Kidney (tissue), 14 donors: Measurements from ENCODE around the gene PRKCZ. TPM values are rescaled to one million over a fixed set of nuclear protein-coding genes. Genes with fewer than 3 reads are reported as not detected.
"Not testable (repeated sequence)": the region's sequence is repeated elsewhere in the genome, so short reads cannot be mapped to it uniquely, and the experiment has no call there.

Source experiments
- DNase-seq, 5 donors: peaks; one replicate each; pipeline ENCODE4 v3.0.0-alpha.2; 2013 to 2020
- FAIRE-seq: peaks from 2 replicates; lab custom pipeline; 2012; peaks lifted over from hg19 to GRCh38; lab: Jason Lieb, UNC
- H3K27ac ChIP-seq, 2 donors: one replicate each; pipeline ENCODE4 v1.7.0; 2013; ENCODE audit warnings: low read depth in 2 of 2, low read length in 2 of 2, inconsistent platforms in 1 of 2
- H3K27me3 ChIP-seq: one replicate; pipeline ENCODE4 v1.7.1; 2013; ENCODE audit warnings: low read length, inconsistent platforms; ENCODE audit not compliant: control insufficient read depth, insufficient read depth
- H3K36me3 ChIP-seq, 3 donors: one replicate each; pipeline versions ENCODE4 v1.7.0 to v1.7.1; 2013; ENCODE audit warnings: low read length in 3 of 3, control low read depth in 1 of 3, inconsistent platforms in 1 of 3; ENCODE audit not compliant: insufficient read depth in 3 of 3, control insufficient read depth in 2 of 3
- H3K4me1 ChIP-seq, 3 donors: one replicate each; pipeline versions ENCODE4 v1.7.0 to v1.7.1; 2013; ENCODE audit warnings: low read length in 3 of 3, inconsistent platforms in 1 of 3, low read depth in 1 of 3; ENCODE audit not compliant: control insufficient read depth in 2 of 3, insufficient read depth in 2 of 3
- H3K4me3 ChIP-seq, 3 donors: one replicate each; pipeline versions ENCODE4 v1.7.0 to v1.8.1; 2013; ENCODE audit warnings: low read length in 3 of 3, control low read depth in 1 of 3, inconsistent platforms in 1 of 3
- H3K9ac ChIP-seq, 3 donors: one replicate each; pipeline versions ENCODE4 v1.7.0 to v1.7.1; 2013; ENCODE audit warnings: low read length in 3 of 3, control low read depth in 1 of 3, inconsistent platforms in 1 of 3
- H3K9me3 ChIP-seq, 3 donors: one replicate each; pipeline versions ENCODE4 v1.7.0 to v1.7.1; 2013; ENCODE audit warnings: low read length in 3 of 3, control low read depth in 1 of 3, inconsistent platforms in 1 of 3; ENCODE audit not compliant: control insufficient read depth in 2 of 3, insufficient read depth in 1 of 3
- intact Hi-C: fragments of 100-400 bp; cut with DNase I; formaldehyde crosslinking; loops from one replicate; pipeline ENCODE4 v1.11.1; 2022
- polyA plus RNA-seq: library from polyadenylated mRNA; stranded (reverse); fragments of 350-450 nt; fragmentation: Illumina TruSeq; extraction: RNeasy Lipid Tissue Mini Kit (QIAGEN cat#74804); gene quantifications from one replicate; pipeline ENCODE4 v1.2.3, GENCODE V29; 2014; ENCODE audit warnings: low read depth, low replicate concordance; ENCODE audit not compliant: insufficient read depth
- total RNA-seq: library from RNA; stranded (reverse); fragmentation: NEBNext Ultra II Directional; extraction: Animal tissue kit (Norgen Biotek cat#: 25700); gene quantifications from one replicate; pipeline ENCODE4 v1.2.1, GENCODE V29; 2021
- TF ChIP-seq, protein P1 (sequence below): IDR thresholded peaks from 3 replicates; pipeline ENCODE4 v1.5.1; 2012; ENCODE audit warnings: mild to moderate bottlenecking, moderate library complexity, borderline replicate concordance; ENCODE audit not compliant: insufficient read depth; ENCODE audit errors: extremely low read depth
- donor health status: control.
- donor health status: control.
- donor health status: control.
- donor health status: control.
- donor health status: control.
- donor health status: DM: yes; HTN: yes; CAD: no.
- donor health status: Normal renal cell carcinoma (clear cell type).

Gene PRKCZ
- total and polyA plus RNA-seq, 2 donors from 2014 or later: 24.7 to 42.4 TPM

GRCh38 chr1:2144501-2145090, 94.4 kb downstream of the PRKCZ start:
- peak in 1 of 5 donors; percentile 43 for DNase-seq
- TF ChIP-seq, protein P1, sequence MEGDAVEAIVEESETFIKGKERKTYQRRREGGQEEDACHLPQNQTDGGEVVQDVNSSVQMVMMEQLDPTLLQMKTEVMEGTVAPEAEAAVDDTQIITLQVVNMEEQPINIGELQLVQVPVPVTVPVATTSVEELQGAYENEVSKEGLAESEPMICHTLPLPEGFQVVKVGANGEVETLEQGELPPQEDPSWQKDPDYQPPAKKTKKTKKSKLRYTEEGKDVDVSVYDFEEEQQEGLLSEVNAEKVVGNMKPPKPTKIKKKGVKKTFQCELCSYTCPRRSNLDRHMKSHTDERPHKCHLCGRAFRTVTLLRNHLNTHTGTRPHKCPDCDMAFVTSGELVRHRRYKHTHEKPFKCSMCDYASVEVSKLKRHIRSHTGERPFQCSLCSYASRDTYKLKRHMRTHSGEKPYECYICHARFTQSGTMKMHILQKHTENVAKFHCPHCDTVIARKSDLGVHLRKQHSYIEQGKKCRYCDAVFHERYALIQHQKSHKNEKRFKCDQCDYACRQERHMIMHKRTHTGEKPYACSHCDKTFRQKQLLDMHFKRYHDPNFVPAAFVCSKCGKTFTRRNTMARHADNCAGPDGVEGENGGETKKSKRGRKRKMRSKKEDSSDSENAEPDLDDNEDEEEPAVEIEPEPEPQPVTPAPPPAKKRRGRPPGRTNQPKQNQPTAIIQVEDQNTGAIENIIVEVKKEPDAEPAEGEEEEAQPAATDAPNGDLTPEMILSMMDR: no peak
- intact Hi-C loops: no loop called here
- FAIRE-seq: no peak
- H3K27ac ChIP-seq: no peak overlapping the region
- no peaks in the 10 kb centered on the region for H3K9me3 ChIP-seq
- no peak overlapping the region for H3K4me3 ChIP-seq
- no peak overlapping the region for H3K9ac ChIP-seq
- no peaks in the 10 kb centered on the region for H3K4me1 ChIP-seq
- H3K36me3 ChIP-seq: peaks cover 6 to 16% (median 7%) of the 10 kb centered on the region in 3 donors
- no peaks in the 10 kb centered on the region for H3K27me3 ChIP-seq

DNA sequence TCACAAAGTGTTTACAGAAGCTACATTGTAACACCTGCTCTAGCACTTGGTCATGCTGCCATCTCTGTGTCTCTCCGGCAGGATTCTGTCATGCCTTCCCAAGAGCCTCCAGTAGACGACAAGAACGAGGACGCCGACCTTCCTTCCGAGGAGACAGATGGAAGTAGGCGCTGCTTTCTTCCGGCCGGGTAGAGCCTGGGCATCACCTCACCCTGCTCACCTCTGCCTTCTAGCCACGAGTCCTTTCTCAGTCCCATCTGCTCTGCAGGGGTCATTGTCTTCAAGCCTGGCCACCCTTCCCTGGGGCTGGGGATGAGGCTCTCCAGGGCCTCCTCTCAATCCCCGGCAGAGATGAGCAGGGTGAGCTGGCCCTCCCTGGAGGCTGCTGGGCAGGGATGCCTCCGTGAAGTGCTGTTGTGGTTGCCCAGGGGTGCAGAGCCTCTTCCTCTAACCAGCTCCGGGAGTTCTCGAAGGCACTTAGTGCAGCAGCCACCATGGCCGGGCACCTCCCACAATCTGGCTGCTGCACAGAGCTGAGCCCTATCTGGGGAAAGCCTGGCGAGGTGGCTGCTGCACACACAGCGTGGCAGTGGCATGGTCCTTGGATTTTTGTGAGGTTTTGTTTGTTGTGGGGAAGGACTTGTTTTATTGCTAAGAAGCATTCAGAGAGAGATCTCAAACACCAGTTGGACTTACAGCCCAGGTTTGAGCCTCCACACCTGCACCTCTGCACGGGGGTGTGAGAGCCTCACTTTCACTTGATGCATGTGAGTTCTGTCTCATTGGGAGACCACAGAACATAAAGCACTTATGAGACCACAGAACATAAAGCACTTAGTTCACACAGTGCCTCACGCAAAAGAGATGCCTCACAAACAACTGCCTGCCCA, 96.0 kb downstream of the PRKCZ start:
- no peak overlapping the region for H3K9ac ChIP-seq
- no peak overlapping the region for H3K27ac ChIP-seq
- H3K4me3 ChIP-seq: no peak overlapping the region
- no peaks in the 10 kb centered on the region for H3K4me1 ChIP-seq
- DNase-seq (peak in 1 of 5 donors; percentile 44), FAIRE-seq (no peak)
- H3K27me3 ChIP-seq: no peaks in the 10 kb centered on the region
- TF ChIP-seq, protein P1: no peak
- no peaks in the 10 kb centered on the region for H3K9me3 ChIP-seq
- H3K36me3 ChIP-seq: peaks cover 6 to 16% (median 11%) of the 10 kb centered on the region in 3 donors
- intact Hi-C loops: no loop called here

DNA sequence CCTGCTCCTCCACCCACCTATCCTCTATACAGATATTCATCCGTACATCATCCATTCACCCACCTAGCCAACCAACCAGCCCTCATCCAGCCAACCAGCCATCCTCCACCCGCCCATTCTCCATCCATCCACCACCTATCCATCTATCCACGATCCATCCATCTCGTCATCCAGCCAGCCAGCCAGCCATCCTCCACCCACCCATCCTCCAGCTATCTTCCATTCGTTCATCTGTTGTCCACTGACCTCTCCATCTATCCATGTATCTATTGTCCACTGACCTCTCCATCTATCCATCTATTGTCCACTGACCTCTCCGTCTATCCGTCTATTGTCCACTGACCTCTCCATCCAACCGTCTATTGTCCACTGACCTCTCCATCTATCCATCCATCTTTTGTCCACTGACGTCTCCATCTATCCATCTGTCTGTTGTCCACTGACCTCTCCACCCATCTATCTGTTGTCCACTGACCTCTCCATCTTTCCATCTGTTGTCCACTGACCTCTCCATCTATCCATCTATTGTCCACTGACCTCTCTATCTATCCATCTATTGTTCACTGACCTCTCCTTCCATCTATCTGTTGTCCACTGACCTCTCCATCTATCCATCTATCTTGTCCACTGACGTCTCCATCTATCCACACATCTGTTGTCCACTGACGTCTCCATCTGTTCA, 96.8 kb downstream of the PRKCZ start:
- TF ChIP-seq, protein P1: no peak
- no peak overlapping the region for H3K4me3 ChIP-seq
- H3K9ac ChIP-seq: no peak overlapping the region
- H3K9me3 ChIP-seq: no peaks in the 10 kb centered on the region
- peak in 1 of 5 donors; percentile 51 for DNase-seq
- no peaks in the 10 kb centered on the region for H3K4me1 ChIP-seq
- peaks cover 6 to 16% (median 12%) of the 10 kb centered on the region in 3 donors for H3K36me3 ChIP-seq
- FAIRE-seq: no peak
- H3K27ac ChIP-seq: no peak overlapping the region
- intact Hi-C loops: no loop called here
- no peaks in the 10 kb centered on the region for H3K27me3 ChIP-seq

DNA sequence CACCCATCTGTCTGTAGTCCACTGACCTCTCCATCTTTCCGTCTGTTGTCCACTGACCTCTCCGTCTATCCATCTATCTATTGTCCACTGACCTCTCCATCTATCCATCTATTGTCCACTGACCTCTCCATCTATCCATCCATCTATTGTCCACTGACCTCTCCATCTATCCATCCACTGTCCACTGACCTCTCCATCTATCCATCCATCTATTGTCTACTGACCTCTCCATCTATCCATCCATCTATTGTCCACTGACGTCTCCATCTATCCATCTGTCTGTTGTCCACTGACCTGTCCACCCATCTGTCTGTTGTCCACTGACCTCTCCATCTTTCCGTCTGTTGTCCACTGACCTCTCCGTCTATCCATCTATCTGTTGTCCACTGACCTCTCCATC, 97.7 kb downstream of the PRKCZ start:
- H3K27ac ChIP-seq, FAIRE-seq, H3K9ac ChIP-seq, DNase-seq, H3K4me1 ChIP-seq, H3K4me3 ChIP-seq, H3K27me3 ChIP-seq, H3K9me3 ChIP-seq, intact Hi-C loops: not testable (repeated sequence)
- H3K36me3 ChIP-seq: peaks cover 6 to 16% (median 13%) of the 10 kb centered on the region in 3 donors
